Measurements from ENCODE around the gene SRCAP. TPM values are rescaled to one million over a fixed set of nuclear protein-coding genes. Genes with fewer than 3 reads are reported as not detected.

SRCAP gene
- total RNA-seq, 2 donors from 2014 or later: 27.5 to 30.0 TPM

- peaks cover 30 to 50% of the 10 kb centered on the region in 2 donors for H3K36me3 ChIP-seq (replicated peaks in 1 of 2; ENCODE audit: insufficient read depth in 1 of 2, low read depth in 2 of 2)
- intact Hi-C loops (cut with DNase I): no loop called here
- peak; percentile 20 for ATAC-seq
- no peaks in the 10 kb centered on the region for H3K27me3 ChIP-seq
- no peaks in the 10 kb centered on the region for H3K9me3 ChIP-seq
- TF ChIP-seq POLR2A (IDR thresholded peaks at IDR 0.05) (no peak), CTCF (IDR thresholded peaks at IDR 0.05) (no peak)
- DNase-seq: peak in 1 of 4 donors; percentile 47
- H3K27ac ChIP-seq: peak overlapping the region in 2 of 4 donors; percentile 28 to 57
- 63 to 79% methylated on average over 22 to 23 of the region's 23 CpGs for WGBS, 2 donors
- H3K4me1 ChIP-seq: no peaks in the 10 kb centered on the region
- H3K4me3 ChIP-seq: no peak overlapping the region
Measured at GRCh38 chr16:30724641-30725417, 25.9 kb downstream of the SRCAP start.

DNA sequence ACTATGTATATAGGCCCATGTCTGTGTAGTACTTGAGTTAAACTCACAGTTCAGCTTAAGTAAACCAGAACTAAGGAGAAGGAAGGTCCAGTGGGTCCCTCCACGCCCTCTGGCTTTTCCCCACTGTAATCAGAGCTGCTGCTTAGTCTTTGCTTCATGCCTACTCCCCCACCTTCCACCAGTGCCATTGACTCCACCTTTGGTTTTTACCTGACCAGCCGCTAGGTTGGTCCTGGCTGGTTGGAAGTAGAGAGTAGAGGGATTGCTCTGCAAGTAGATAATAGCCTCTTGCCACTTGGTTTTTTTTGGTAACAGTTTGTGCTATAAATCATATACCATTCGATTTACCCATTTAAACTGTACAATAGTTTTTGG lies 26.4 kb downstream of the SRCAP start:
- H3K27me3 ChIP-seq: no peaks in the 10 kb centered on the region
- H3K36me3 ChIP-seq (replicated peaks in 1 of 2; ENCODE audit: insufficient read depth in 1 of 2, low read depth in 2 of 2): peaks cover 30 to 50% of the 10 kb centered on the region in 2 donors
- 86 to 87% methylated on average over 3 of the region's 3 CpGs for WGBS, 2 donors
- DNase-seq (no peak), ATAC-seq (no peak)
- peak overlapping the region in 2 of 4 donors; percentile 28 to 57 for H3K27ac ChIP-seq
- intact Hi-C loops (cut with DNase I): no loop called here
- TF ChIP-seq CTCF (IDR thresholded peaks at IDR 0.05) (no peak), POLR2A (IDR thresholded peaks at IDR 0.05) (no peak)
- H3K9me3 ChIP-seq: no peaks in the 10 kb centered on the region
- no peak overlapping the region for H3K4me3 ChIP-seq
- no peaks in the 10 kb centered on the region for H3K4me1 ChIP-seq

GRCh38 chr16:30728321-30728720 lies 29.4 kb downstream of the SRCAP start:
- DNase-seq: no peak
- 87 to 89% methylated on average over 6 of the region's 6 CpGs for WGBS, 2 donors
- no peak for TF ChIP-seq CTCF (IDR thresholded peaks at IDR 0.05)
- no peak for TF ChIP-seq POLR2A (IDR thresholded peaks at IDR 0.05)
- Histone ChIP-seq H3K9me3 (no peaks in the 10 kb centered on the region), H3K27me3 (no peaks in the 10 kb centered on the region), H3K4me3 (no peak overlapping the region), H3K36me3 (replicated peaks in 1 of 2; ENCODE audit: insufficient read depth in 1 of 2, low read depth in 2 of 2) (peaks cover 14 to 41% of the 10 kb centered on the region in 2 donors), H3K27ac (no peak overlapping the region), H3K4me1 (no peaks in the 10 kb centered on the region)
- no peak for ATAC-seq
- intact Hi-C loops (cut with DNase I): no loop called here

DNA sequence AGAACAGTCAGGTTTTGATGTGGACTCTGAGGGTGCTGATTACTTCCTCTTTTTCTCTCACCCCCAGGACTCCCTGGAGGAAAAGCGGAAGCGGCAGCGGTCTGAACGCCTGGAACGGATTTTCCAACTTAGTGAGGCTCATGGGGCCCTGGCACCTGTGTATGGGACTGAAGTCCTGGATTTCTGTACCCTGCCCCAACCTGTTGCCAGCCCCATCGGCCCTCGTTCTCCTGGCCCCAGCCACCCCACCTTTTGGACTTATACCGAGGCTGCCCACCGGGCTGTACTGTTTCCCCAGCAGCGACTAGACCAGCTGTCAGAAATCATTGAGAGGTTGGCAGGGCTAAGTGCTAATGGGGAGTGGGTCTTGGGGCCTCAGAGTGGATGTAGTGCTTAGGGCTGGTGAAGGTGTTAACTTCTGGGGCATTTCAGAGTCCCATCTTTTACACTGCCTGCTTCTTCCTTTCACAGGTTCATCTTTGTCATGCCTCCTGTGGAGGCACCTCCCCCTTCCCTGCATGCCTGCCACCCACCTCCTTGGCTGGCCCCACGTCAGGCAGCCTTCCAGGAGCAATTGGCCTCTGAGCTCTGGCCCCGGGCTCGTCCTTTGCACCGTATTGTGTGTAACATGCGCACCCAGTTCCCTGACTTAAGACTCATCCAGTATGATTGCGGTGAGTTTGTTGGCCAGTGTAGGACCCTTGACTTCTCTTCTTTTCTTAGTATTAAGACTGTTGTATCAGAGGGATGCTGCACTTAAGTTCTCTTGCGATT lies 30.1 kb downstream of the SRCAP start:
- WGBS, 2 donors: 79 to 83% methylated on average over 17 of the region's 17 CpGs
- no peak overlapping the region for H3K4me3 ChIP-seq
- intact Hi-C loops (cut with DNase I): no loop called here
- H3K9me3 ChIP-seq: no peaks in the 10 kb centered on the region
- H3K4me1 ChIP-seq: no peaks in the 10 kb centered on the region
- H3K27ac ChIP-seq: no peak overlapping the region
- ATAC-seq (no peak), DNase-seq (no peak)
- peaks cover 15 to 40% of the 10 kb centered on the region in 2 donors for H3K36me3 ChIP-seq (replicated peaks in 1 of 2; ENCODE audit: insufficient read depth in 1 of 2, low read depth in 2 of 2)
- H3K27me3 ChIP-seq: no peaks in the 10 kb centered on the region
- TF ChIP-seq POLR2A (IDR thresholded peaks at IDR 0.05) (no peak), CTCF (IDR thresholded peaks at IDR 0.05) (no peak)
